HUES6 (cell line): ENCODE measurements around the gene GABBR2.

Experiments used
- H3K27ac ChIP-seq: 2 replicates; pipeline ENCODE4 v1.7.0; 2013; ENCODE audit warnings: low read depth, mild to moderate bottlenecking, low read length, inconsistent platforms
- H3K27me3 ChIP-seq: 2 replicates; pipeline ENCODE4 v1.6.1; 2013; ENCODE audit warnings: low read length; ENCODE audit not compliant: control insufficient read depth, insufficient read depth
- H3K36me3 ChIP-seq: 2 replicates; pipeline ENCODE4 v1.6.1; 2013; ENCODE audit warnings: low read length; ENCODE audit not compliant: control insufficient read depth, insufficient read depth
- H3K4me1 ChIP-seq: 2 replicates; pipeline ENCODE4 v1.6.1; 2013; ENCODE audit warnings: low read length; ENCODE audit not compliant: control insufficient read depth, insufficient read depth
- H3K4me3 ChIP-seq: 2 replicates; pipeline ENCODE4 v1.5.1; 2013; ENCODE audit warnings: low read depth, low read length
- H3K9ac ChIP-seq: one replicate; pipeline ENCODE4 v1.6.1; 2013; ENCODE audit warnings: mild to moderate bottlenecking, low read length
- H3K9me3 ChIP-seq: 2 replicates; pipeline ENCODE4 v1.6.1; 2013; ENCODE audit warnings: low read depth, low read length; ENCODE audit not compliant: control insufficient read depth, insufficient read depth

GABBR2 gene

GRCh38 chr9:98568909-98569469 is 139.7 kb downstream of the GABBR2 start:
- no peaks in the 10 kb centered on the region for H3K4me1 ChIP-seq
- H3K27me3 ChIP-seq: no peaks in the 10 kb centered on the region
- no peak overlapping the region for H3K27ac ChIP-seq
- H3K36me3 ChIP-seq: no peaks in the 10 kb centered on the region
- H3K9me3 ChIP-seq: no peaks in the 10 kb centered on the region
- H3K4me3 ChIP-seq: no peak overlapping the region
- H3K9ac ChIP-seq: no peak overlapping the region

GRCh38 chr9:98568234-98568908 is 140.4 kb downstream of the GABBR2 start:
- Histone ChIP-seq H3K4me3 (no peak overlapping the region), H3K4me1 (no peaks in the 10 kb centered on the region), H3K36me3 (no peaks in the 10 kb centered on the region), H3K27me3 (no peaks in the 10 kb centered on the region), H3K27ac (no peak overlapping the region), H3K9ac (no peak overlapping the region), H3K9me3 (no peaks in the 10 kb centered on the region)

- H3K4me3 ChIP-seq: no peak overlapping the region
- no peaks in the 10 kb centered on the region for H3K4me1 ChIP-seq
- H3K36me3 ChIP-seq: no peaks in the 10 kb centered on the region
- H3K27ac ChIP-seq: no peak overlapping the region
- no peaks in the 10 kb centered on the region for H3K27me3 ChIP-seq
- H3K9ac ChIP-seq: no peak overlapping the region
- no peaks in the 10 kb centered on the region for H3K9me3 ChIP-seq
Observed at GRCh38 chr9:98567540-98568233, 141.0 kb downstream of the GABBR2 start.

GRCh38 chr9:98565152-98566135 is 143.3 kb downstream of the GABBR2 start:
- no peak overlapping the region for H3K4me3 ChIP-seq
- H3K27ac ChIP-seq: no peak overlapping the region
- no peaks in the 10 kb centered on the region for H3K9me3 ChIP-seq
- no peaks in the 10 kb centered on the region for H3K36me3 ChIP-seq
- H3K9ac ChIP-seq: no peak overlapping the region
- no peaks in the 10 kb centered on the region for H3K27me3 ChIP-seq
- no peaks in the 10 kb centered on the region for H3K4me1 ChIP-seq

- no peaks in the 10 kb centered on the region for H3K9me3 ChIP-seq
- no peaks in the 10 kb centered on the region for H3K27me3 ChIP-seq
- no peaks in the 10 kb centered on the region for H3K4me1 ChIP-seq
- no peak overlapping the region for H3K4me3 ChIP-seq
- H3K36me3 ChIP-seq: no peaks in the 10 kb centered on the region
- no peak overlapping the region for H3K9ac ChIP-seq
- no peak overlapping the region for H3K27ac ChIP-seq
Observed at GRCh38 chr9:98564714-98565113, 144.0 kb downstream of the GABBR2 start.

GRCh38 chr9:98563988-98564387 is 144.7 kb downstream of the GABBR2 start:
- Histone ChIP-seq H3K27ac (no peak overlapping the region), H3K9me3 (no peaks in the 10 kb centered on the region), H3K27me3 (no peaks in the 10 kb centered on the region), H3K9ac (no peak overlapping the region), H3K36me3 (no peaks in the 10 kb centered on the region), H3K4me1 (no peaks in the 10 kb centered on the region), H3K4me3 (no peak overlapping the region)

GRCh38 chr9:98563212-98563907 is 145.4 kb downstream of the GABBR2 start:
- no peaks in the 10 kb centered on the region for H3K36me3 ChIP-seq
- H3K27me3 ChIP-seq: no peaks in the 10 kb centered on the region
- no peak overlapping the region for H3K4me3 ChIP-seq
- no peaks in the 10 kb centered on the region for H3K9me3 ChIP-seq
- no peaks in the 10 kb centered on the region for H3K4me1 ChIP-seq
- H3K27ac ChIP-seq: no peak overlapping the region
- H3K9ac ChIP-seq: no peak overlapping the region

- no peak overlapping the region for H3K27ac ChIP-seq
- H3K27me3 ChIP-seq: no peaks in the 10 kb centered on the region
- H3K9me3 ChIP-seq: no peaks in the 10 kb centered on the region
- no peak overlapping the region for H3K9ac ChIP-seq
- H3K4me3 ChIP-seq: no peak overlapping the region
- H3K36me3 ChIP-seq: no peaks in the 10 kb centered on the region
- H3K4me1 ChIP-seq: no peaks in the 10 kb centered on the region
Observed at GRCh38 chr9:98559561-98559960, 149.2 kb downstream of the GABBR2 start.

- no peak overlapping the region for H3K4me3 ChIP-seq
- no peaks in the 10 kb centered on the region for H3K9me3 ChIP-seq
- H3K9ac ChIP-seq: no peak overlapping the region
- no peaks in the 10 kb centered on the region for H3K4me1 ChIP-seq
- H3K27ac ChIP-seq: no peak overlapping the region
- no peaks in the 10 kb centered on the region for H3K36me3 ChIP-seq
- H3K27me3 ChIP-seq: no peaks in the 10 kb centered on the region
Observed at GRCh38 chr9:98558575-98558974, 150.2 kb downstream of the GABBR2 start.

- H3K4me1 ChIP-seq: no peaks in the 10 kb centered on the region; the same call in 1 of the 2 replicates
- no peaks in the 10 kb centered on the region for H3K9me3 ChIP-seq
- H3K9ac ChIP-seq: no peak overlapping the region
- no peak overlapping the region for H3K27ac ChIP-seq
- H3K27me3 ChIP-seq: no peaks in the 10 kb centered on the region
- H3K4me3 ChIP-seq: no peak overlapping the region
- H3K36me3 ChIP-seq: no peaks in the 10 kb centered on the region
Observed at GRCh38 chr9:98556511-98556910, 152.2 kb downstream of the GABBR2 start.
